NB4 (cell line): ENCODE measurements around the gene CLEC4C.

Experiments
- CTCF ChIP-seq: IDR thresholded peaks from one replicate; pipeline ENCODE4 v1.5.1; 2012; ENCODE audit warnings: low read depth, low read length
- POLR2A ChIP-seq: IDR thresholded peaks from 2 replicates; pipeline ENCODE4 v1.6.1; 2011; ENCODE audit warnings: mild to moderate bottlenecking; ENCODE audit not compliant: insufficient read length; ENCODE audit errors: extremely low read depth

GRCh38 chr12:7694556-7695236 lies 52.5 kb downstream of the CLEC4C start:
- TF ChIP-seq CTCF (no peak), POLR2A (no peak)
